Glutamatergic neuron (in vitro differentiated cells): Measurements from ENCODE around the gene RGS18. TPM values are rescaled to one million over a fixed set of nuclear protein-coding genes. Genes with fewer than 3 reads are reported as not detected.
"Not testable (repeated sequence)": the region's sequence is repeated elsewhere in the genome, so short reads cannot be mapped to it uniquely, and the experiment has no call there.

Experiments
- DNase-seq: peaks from one replicate; pipeline ENCODE4 v3.0.0; 2022
- H3K27ac Mint-ChIP-seq: one replicate; pipeline ENCODE4 v1.8.0; 2020; ENCODE audit warnings: mild to moderate bottlenecking, mixed read lengths, inconsistent platforms; ENCODE audit not compliant: unreplicated experiment
- H3K27me3 Mint-ChIP-seq: one replicate; pipeline ENCODE4 v1.8.0; 2020; ENCODE audit warnings: mild to moderate bottlenecking, moderate library complexity, mixed read lengths, inconsistent platforms; ENCODE audit not compliant: unreplicated experiment
- H3K36me3 Mint-ChIP-seq: one replicate; pipeline ENCODE4 v1.8.0; 2020; ENCODE audit warnings: mild to moderate bottlenecking, mixed read lengths, inconsistent platforms; ENCODE audit not compliant: unreplicated experiment
- H3K4me1 Mint-ChIP-seq: one replicate; pipeline ENCODE4 v1.8.0; 2020; ENCODE audit warnings: mild to moderate bottlenecking, low read depth, mixed read lengths, inconsistent platforms; ENCODE audit not compliant: unreplicated experiment
- H3K4me3 Mint-ChIP-seq: one replicate; pipeline ENCODE4 v1.8.0; 2020; ENCODE audit warnings: mild to moderate bottlenecking, mixed read lengths, inconsistent platforms; ENCODE audit not compliant: unreplicated experiment
- H3K9me3 Mint-ChIP-seq: one replicate; pipeline ENCODE4 v1.8.0; 2020; ENCODE audit warnings: mild to moderate bottlenecking, moderate library complexity, mixed read lengths, inconsistent platforms; ENCODE audit not compliant: unreplicated experiment
- total RNA-seq: library from RNA; stranded (reverse); fragmentation: NEBNext Ultra II Directional; extraction: Animal tissue kit (Norgen Biotek cat#: 25700); gene quantifications from one replicate; pipeline ENCODE4 v1.2.1, GENCODE V29; 2021; ENCODE audit not compliant: unreplicated experiment
- TF ChIP-seq, protein P1 (sequence below): fragments of 200-600 bp; sonication (generic); IDR thresholded peaks from one replicate; pipeline ENCODE4 v1.5.0; 2021; ENCODE audit not compliant: partially characterized antibody, unreplicated experiment

The RGS18 gene
- total RNA-seq, 1 donor from 2014 or later: not detected

DNA sequence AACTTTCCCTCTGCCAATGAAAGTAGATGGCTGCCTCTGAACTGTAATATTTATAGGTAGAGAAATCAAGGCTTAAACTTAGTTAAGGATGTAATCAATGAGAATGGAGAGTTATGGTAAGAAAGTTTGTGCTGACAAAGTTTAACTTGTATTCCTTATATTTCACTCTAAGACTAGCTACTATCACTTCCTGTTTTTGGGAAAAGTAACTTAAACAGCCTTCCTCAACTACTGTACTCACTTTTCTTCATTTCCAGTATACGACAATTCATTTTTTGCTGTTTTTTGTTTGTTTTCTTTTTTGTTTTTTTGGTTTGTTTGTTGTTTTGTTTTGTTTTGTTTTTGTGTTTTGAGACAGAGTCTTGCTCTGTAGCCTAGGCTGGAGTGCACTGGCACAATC is 3.7 kb downstream of the RGS18 start:
- no peak overlapping the region for H3K4me3 Mint-ChIP-seq
- H3K27ac Mint-ChIP-seq: no peak overlapping the region
- no peak for DNase-seq
- peaks cover 2% of the 10 kb centered on the region for H3K27me3 Mint-ChIP-seq
- H3K9me3 Mint-ChIP-seq: no peaks in the 10 kb centered on the region
- TF ChIP-seq, protein P1, sequence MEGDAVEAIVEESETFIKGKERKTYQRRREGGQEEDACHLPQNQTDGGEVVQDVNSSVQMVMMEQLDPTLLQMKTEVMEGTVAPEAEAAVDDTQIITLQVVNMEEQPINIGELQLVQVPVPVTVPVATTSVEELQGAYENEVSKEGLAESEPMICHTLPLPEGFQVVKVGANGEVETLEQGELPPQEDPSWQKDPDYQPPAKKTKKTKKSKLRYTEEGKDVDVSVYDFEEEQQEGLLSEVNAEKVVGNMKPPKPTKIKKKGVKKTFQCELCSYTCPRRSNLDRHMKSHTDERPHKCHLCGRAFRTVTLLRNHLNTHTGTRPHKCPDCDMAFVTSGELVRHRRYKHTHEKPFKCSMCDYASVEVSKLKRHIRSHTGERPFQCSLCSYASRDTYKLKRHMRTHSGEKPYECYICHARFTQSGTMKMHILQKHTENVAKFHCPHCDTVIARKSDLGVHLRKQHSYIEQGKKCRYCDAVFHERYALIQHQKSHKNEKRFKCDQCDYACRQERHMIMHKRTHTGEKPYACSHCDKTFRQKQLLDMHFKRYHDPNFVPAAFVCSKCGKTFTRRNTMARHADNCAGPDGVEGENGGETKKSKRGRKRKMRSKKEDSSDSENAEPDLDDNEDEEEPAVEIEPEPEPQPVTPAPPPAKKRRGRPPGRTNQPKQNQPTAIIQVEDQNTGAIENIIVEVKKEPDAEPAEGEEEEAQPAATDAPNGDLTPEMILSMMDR: no peak
- H3K4me1 Mint-ChIP-seq: no peaks in the 10 kb centered on the region
- no peaks in the 10 kb centered on the region for H3K36me3 Mint-ChIP-seq

DNA sequence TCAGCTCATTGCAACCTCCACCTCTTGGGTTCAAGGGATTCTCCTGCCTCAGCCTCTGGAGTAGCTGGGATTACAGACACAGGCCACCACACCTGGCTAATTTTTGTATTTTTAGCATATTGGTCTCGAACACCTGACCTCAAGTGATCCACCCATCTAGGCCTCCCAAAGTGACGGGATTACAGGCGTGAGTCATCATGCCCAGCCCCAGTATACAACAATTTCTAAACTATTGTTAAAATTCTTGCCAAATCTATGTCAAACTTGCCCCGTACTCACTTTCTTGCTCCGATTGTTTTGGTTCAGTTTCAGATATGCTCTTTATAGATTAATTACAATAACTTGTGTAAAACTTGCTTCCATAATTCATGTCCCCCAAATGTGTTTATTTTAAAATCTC is 4.1 kb downstream of the RGS18 start:
- H3K4me1 Mint-ChIP-seq: no peaks in the 10 kb centered on the region
- TF ChIP-seq, protein P1: no peak
- no peak overlapping the region for H3K27ac Mint-ChIP-seq
- H3K36me3 Mint-ChIP-seq: no peaks in the 10 kb centered on the region
- no peaks in the 10 kb centered on the region for H3K9me3 Mint-ChIP-seq
- H3K27me3 Mint-ChIP-seq: peaks cover 2% of the 10 kb centered on the region
- DNase-seq: no peak
- H3K4me3 Mint-ChIP-seq: no peak overlapping the region

DNA sequence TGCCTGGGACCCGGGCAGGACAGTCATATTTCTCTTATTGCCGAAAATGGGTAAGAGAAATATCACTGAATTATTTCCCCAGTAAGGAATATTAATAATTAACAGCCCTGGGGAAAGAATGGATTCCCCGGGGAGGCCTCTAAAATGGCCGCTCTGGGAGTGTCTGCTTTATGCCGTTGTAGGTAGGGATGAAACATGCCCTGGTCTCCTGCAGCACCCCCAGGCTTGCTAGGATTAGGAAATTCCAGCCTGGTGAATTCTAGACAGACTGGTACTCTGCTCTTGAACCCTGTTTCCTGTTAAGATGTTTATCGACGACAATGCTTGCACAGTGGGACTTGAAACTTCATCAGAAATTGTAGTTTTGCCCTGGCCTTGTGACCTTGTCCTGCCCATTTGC is 6.7 kb downstream of the RGS18 start:
- H3K36me3 Mint-ChIP-seq, H3K4me3 Mint-ChIP-seq, H3K9me3 Mint-ChIP-seq, H3K4me1 Mint-ChIP-seq, H3K27me3 Mint-ChIP-seq, H3K27ac Mint-ChIP-seq, DNase-seq: not testable (repeated sequence)

DNA sequence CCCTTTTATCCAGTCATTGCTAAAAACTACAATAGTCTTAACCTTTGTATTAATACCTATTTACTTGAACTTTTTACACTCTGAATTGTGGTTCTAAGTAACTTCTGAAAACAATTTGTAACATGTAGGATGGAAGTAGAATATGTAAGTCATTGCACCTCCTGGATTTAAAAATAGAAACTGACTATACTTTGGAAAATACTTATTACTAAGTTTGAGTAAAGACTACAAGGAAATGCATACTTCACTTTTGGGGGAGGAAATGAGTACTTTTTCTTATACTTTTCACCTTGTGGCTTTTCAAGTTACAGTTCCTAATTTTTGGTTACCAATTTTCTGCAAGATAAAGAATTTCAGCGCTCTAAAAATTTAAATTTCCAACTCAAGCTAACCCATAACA is 8.7 kb downstream of the RGS18 start:
- Mint-ChIP-seq H3K4me1 (no peaks in the 10 kb centered on the region), H3K36me3 (no peaks in the 10 kb centered on the region), H3K27me3 (peaks cover 2% of the 10 kb centered on the region), H3K27ac (no peak overlapping the region), H3K4me3 (no peak overlapping the region), H3K9me3 (no peaks in the 10 kb centered on the region)
- DNase-seq: no peak
- TF ChIP-seq, protein P1: no peak

DNA sequence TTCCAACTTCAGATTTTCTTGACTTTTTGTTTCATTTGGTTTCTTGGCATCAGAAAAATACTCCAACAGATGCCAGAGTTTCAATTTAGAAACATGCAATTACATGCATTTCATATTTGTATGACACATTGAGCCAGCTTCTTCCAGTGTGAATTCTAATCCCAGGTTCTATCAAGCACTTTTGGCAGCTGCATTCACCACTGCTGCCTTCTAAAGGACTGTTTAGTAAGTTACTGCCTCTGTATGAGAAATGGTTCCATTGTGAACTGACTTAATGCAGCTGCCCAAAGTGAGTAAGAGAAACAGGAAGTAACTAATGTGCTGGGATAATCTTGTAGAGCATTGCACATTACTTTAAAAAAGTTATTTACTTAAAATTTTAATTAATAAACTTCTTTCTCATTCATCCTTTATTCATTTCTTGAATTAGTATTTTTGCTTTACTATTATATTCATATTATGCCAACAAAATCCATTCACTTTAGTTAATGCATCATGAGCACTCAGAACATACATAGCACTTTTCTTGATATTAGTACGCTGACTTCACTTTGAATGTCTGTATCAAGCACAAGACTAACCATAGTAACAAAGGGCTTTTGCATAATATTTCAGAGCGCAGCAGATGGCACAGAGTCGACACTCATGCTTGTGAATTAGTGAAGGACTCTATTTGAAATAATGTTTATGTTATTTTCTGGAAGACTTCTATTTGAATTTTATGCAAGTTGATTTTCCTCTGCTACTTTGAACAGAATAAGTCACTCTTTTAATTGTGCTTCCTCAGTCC is 9.8 kb downstream of the RGS18 start:
- TF ChIP-seq, protein P1: no peak
- H3K4me3 Mint-ChIP-seq: no peak overlapping the region
- no peaks in the 10 kb centered on the region for H3K36me3 Mint-ChIP-seq
- H3K4me1 Mint-ChIP-seq: no peaks in the 10 kb centered on the region
- no peaks in the 10 kb centered on the region for H3K9me3 Mint-ChIP-seq
- H3K27ac Mint-ChIP-seq: no peak overlapping the region
- peaks cover 2% of the 10 kb centered on the region for H3K27me3 Mint-ChIP-seq
- DNase-seq: no peak
